HCT116 (cell line): ENCODE data around the gene SLA2.

Experiments
- CTCF ChIP-seq, 3 experiments: fragments of 200-600 bp in 1 of 3; sonication (generic) in 1 of 3; IDR thresholded peaks in 2 of 3; conservative IDR thresholded peaks in 1 of 3; 2 replicates each; pipeline ENCODE4 v1.5.1; 2012 to 2017; ENCODE audit warnings: low read depth in 2 of 3, low read length in 2 of 3, antibody characterized with exemption in 1 of 3, borderline replicate concordance in 1 of 3, control low read depth in 1 of 3, mild to moderate bottlenecking in 1 of 3, mixed read lengths in 1 of 3, mixed run types in 1 of 3, moderate library complexity in 1 of 3; ENCODE audit not compliant: insufficient read depth in 1 of 3
- POLR2AphosphoS5 ChIP-seq: IDR thresholded peaks from 2 replicates; pipeline ENCODE4 v1.6.1; 2011; ENCODE audit warnings: mild to moderate bottlenecking, low read depth, low read length, moderate library complexity
- TF ChIP-seq, protein P1 (sequence below): IDR thresholded peaks from 2 replicates; pipeline ENCODE4 v1.6.1; 2011; ENCODE audit warnings: mild to moderate bottlenecking, low read length, moderate library complexity; ENCODE audit not compliant: insufficient replicate concordance; ENCODE audit errors: extremely low read depth

- no peak for TF ChIP-seq POLR2AphosphoS5
- no peak for TF ChIP-seq CTCF (IDR thresholded peaks at IDR 0.05 in 2 of 3, conservative IDR thresholded peaks at IDR 0.05 in 1 of 3; ENCODE audit: borderline replicate concordance in 1 of 3, insufficient read depth in 1 of 3, low read depth in 2 of 3, low read length in 2 of 3)
- TF ChIP-seq, protein P1, sequence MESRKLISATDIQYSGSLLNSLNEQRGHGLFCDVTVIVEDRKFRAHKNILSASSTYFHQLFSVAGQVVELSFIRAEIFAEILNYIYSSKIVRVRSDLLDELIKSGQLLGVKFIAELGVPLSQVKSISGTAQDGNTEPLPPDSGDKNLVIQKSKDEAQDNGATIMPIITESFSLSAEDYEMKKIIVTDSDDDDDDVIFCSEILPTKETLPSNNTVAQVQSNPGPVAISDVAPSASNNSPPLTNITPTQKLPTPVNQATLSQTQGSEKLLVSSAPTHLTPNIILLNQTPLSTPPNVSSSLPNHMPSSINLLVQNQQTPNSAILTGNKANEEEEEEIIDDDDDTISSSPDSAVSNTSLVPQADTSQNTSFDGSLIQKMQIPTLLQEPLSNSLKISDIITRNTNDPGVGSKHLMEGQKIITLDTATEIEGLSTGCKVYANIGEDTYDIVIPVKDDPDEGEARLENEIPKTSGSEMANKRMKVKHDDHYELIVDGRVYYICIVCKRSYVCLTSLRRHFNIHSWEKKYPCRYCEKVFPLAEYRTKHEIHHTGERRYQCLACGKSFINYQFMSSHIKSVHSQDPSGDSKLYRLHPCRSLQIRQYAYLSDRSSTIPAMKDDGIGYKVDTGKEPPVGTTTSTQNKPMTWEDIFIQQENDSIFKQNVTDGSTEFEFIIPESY: no peak
These were observed 44.5 kb downstream of the SLA2 start for GRCh38 chr20:36601540-36601939.
